ENCODE measurements around the gene SLC17A1.

SLC17A1 gene, protein sequence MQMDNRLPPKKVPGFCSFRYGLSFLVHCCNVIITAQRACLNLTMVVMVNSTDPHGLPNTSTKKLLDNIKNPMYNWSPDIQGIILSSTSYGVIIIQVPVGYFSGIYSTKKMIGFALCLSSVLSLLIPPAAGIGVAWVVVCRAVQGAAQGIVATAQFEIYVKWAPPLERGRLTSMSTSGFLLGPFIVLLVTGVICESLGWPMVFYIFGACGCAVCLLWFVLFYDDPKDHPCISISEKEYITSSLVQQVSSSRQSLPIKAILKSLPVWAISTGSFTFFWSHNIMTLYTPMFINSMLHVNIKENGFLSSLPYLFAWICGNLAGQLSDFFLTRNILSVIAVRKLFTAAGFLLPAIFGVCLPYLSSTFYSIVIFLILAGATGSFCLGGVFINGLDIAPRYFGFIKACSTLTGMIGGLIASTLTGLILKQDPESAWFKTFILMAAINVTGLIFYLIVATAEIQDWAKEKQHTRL

DNA sequence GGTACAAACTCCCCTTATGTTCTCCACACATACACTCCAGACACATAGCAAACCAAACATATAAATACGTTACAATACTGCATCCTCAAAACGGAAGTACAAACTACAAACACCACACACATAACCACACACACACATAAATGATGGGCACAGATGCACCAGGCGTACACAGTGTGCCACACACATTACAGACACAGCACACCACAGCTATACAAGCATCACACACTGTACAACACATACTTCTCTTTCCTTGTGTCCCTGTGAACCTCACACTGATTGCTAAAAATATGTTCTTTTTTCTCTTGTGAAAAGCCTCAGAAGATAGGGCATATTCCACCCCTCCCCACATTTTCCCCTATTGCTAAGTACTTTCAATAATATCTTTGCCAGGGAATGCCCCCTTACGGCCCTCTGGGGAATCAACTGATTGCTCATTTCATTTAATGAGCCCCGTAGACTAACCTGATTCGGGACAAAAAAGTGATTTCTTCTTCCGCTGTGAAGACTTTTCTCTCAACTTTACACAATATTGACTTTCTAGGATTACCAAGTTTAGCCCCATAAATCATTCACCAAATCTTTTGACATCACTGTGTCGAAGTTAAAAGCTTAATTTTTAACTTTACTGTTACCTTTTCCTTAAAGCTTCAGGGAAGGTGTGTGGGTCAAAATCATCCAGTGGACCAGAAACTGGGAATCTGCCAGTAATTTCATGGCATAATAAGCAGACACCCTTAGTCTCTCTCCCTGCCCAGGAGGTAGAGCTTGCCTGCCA, at the start of gene SLC17A1:
SLC17A1 (minus strand) TSS at position 521 of the 775 bp plus-strand sequence. CDS start 1,495 bp downstream, outside the sequence.
- Histone ChIP-seq H4K20me1 (ENCODE audit: insufficient read depth) (no peaks in the 10 kb centered on the region), H2AFZ (ENCODE audit: low read depth) (no peak within 1 kb of the TSS), H3K27me3 (ENCODE audit: insufficient read depth, low read depth) (no peaks in the 10 kb centered on the region), H3K27ac (no peak within 1 kb of the TSS), H3K79me2 (ENCODE audit: insufficient read depth, low read depth) (no peaks in the 10 kb centered on the region), H3K4me3 (IDR thresholded peaks at IDR 0.05; ENCODE audit: insufficient read depth, low read depth, low read length) (no peak within 1 kb of the TSS), H3K4me1 (ENCODE audit: low read depth, poor library complexity, severe bottlenecking) (no peaks in the 10 kb centered on the region), H3K9ac (no peak within 1 kb of the TSS), H3K36me3 (ENCODE audit: insufficient read depth) (no peaks in the 10 kb centered on the region; the same call in 1 of the 2 replicates), H3K4me2 (no peak within 1 kb of the TSS)
- TF ChIP-seq CTCF (conservative IDR thresholded peaks at IDR 0.05; ENCODE audit: low read depth, low read length): no peak

- Histone ChIP-seq H2AFZ (ENCODE audit: low read depth) (no peak overlapping the region), H3K4me1 (ENCODE audit: low read depth, poor library complexity, severe bottlenecking) (no peaks in the 10 kb centered on the region), H3K27ac (no peak overlapping the region), H4K20me1 (ENCODE audit: insufficient read depth) (no peaks in the 10 kb centered on the region), H3K79me2 (ENCODE audit: insufficient read depth, low read depth) (no peaks in the 10 kb centered on the region), H3K9ac (no peak overlapping the region), H3K4me2 (no peak overlapping the region), H3K4me3 (IDR thresholded peaks at IDR 0.05; ENCODE audit: insufficient read depth, low read depth, low read length) (no peak overlapping the region), H3K36me3 (ENCODE audit: insufficient read depth) (no peaks in the 10 kb centered on the region; the same call in 1 of the 2 replicates), H3K27me3 (ENCODE audit: insufficient read depth, low read depth) (no peaks in the 10 kb centered on the region)
- no peak for TF ChIP-seq CTCF (conservative IDR thresholded peaks at IDR 0.05; ENCODE audit: low read depth, low read length)
Observed at GRCh38 chr6:25880601-25881000, 48.7 kb upstream of the SLC17A1 start.

- no peaks in the 10 kb centered on the region for H3K79me2 ChIP-seq (ENCODE audit: insufficient read depth, low read depth)
- no peak overlapping the region for H3K27ac ChIP-seq
- H3K9ac ChIP-seq: no peak overlapping the region
- TF ChIP-seq CTCF (conservative IDR thresholded peaks at IDR 0.05; ENCODE audit: low read depth, low read length): no peak
- H3K36me3 ChIP-seq (ENCODE audit: insufficient read depth): no peaks in the 10 kb centered on the region; the same call in 1 of the 2 replicates
- no peaks in the 10 kb centered on the region for H4K20me1 ChIP-seq (ENCODE audit: insufficient read depth)
- H3K4me3 ChIP-seq (IDR thresholded peaks at IDR 0.05; ENCODE audit: insufficient read depth, low read depth, low read length): no peak overlapping the region
- no peak overlapping the region for H3K4me2 ChIP-seq
- H2AFZ ChIP-seq (ENCODE audit: low read depth): no peak overlapping the region
- H3K27me3 ChIP-seq (ENCODE audit: insufficient read depth, low read depth): no peaks in the 10 kb centered on the region
- no peaks in the 10 kb centered on the region for H3K4me1 ChIP-seq (ENCODE audit: low read depth, poor library complexity, severe bottlenecking)
Observed at GRCh38 chr6:25878721-25879322, 47.0 kb upstream of the SLC17A1 start.

- Histone ChIP-seq H3K36me3 (ENCODE audit: insufficient read depth) (no peaks in the 10 kb centered on the region; the same call in 1 of the 2 replicates), H3K27me3 (ENCODE audit: insufficient read depth, low read depth) (no peaks in the 10 kb centered on the region), H3K79me2 (ENCODE audit: insufficient read depth, low read depth) (no peaks in the 10 kb centered on the region), H2AFZ (ENCODE audit: low read depth) (no peak overlapping the region), H3K4me1 (ENCODE audit: low read depth, poor library complexity, severe bottlenecking) (no peaks in the 10 kb centered on the region), H3K9ac (no peak overlapping the region), H3K27ac (no peak overlapping the region), H4K20me1 (ENCODE audit: insufficient read depth) (no peaks in the 10 kb centered on the region), H3K4me2 (no peak overlapping the region), H3K4me3 (IDR thresholded peaks at IDR 0.05; ENCODE audit: insufficient read depth, low read depth, low read length) (no peak overlapping the region)
- TF ChIP-seq CTCF (conservative IDR thresholded peaks at IDR 0.05; ENCODE audit: low read depth, low read length): no peak
Observed at GRCh38 chr6:25875926-25876602, 44.2 kb upstream of the SLC17A1 start.
